Measurements from ENCODE around the gene HDAC11.
A peak's percentile ranks its signal among the peaks of the same experiment; 100 is the strongest.
"Not testable (repeated sequence)": the region's sequence is repeated elsewhere in the genome, so short reads cannot be mapped to it uniquely, and the experiment has no call there.

The HDAC11 gene, protein sequence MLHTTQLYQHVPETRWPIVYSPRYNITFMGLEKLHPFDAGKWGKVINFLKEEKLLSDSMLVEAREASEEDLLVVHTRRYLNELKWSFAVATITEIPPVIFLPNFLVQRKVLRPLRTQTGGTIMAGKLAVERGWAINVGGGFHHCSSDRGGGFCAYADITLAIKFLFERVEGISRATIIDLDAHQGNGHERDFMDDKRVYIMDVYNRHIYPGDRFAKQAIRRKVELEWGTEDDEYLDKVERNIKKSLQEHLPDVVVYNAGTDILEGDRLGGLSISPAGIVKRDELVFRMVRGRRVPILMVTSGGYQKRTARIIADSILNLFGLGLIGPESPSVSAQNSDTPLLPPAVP

DNA sequence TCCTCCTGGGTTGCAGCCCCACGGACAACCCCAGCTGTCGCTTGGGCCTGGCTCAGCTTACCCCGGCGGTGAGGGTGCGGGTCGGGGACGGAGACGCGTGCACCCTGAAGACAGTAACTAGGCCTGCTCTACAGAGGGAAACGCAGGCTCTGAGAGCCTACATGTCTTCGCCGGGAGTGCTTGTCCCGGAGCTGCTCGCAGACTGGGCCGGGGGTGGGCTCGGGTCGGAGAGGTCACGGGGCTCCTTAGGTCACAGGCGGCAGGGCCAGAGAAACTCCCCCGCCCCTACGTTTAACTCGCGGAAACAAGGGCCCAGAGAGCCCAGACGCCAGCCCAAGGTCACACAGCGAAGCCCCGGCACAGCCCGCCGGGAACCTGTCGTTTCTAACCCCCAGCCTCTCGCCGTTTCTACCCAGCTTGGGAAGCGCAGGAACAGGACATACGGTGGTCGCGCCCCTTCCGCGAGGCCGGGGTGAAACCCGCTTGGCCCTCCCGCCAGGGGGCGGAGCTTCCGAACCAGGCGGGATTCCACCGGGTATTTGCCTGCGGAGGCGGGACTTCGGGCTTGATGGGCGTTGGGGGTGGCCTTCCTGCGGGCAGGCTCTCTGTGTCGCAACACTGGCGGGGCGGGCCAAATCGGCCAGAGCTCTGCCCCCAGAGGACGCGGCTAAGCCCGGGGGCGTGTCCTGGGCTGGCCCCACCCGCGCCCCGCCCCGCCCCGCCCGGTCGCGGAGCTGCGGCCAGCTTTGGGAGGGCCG lies at the start of gene HDAC11:
Gene HDAC11 (plus strand): TSS at position 725 of the 758 bp plus-strand sequence. CDS start 42 bp downstream, outside the sequence.
- peak; percentile 94 to 98 (median 94) for DNase-seq (ENCODE audit: low read depth in 3 of 3)

DNA sequence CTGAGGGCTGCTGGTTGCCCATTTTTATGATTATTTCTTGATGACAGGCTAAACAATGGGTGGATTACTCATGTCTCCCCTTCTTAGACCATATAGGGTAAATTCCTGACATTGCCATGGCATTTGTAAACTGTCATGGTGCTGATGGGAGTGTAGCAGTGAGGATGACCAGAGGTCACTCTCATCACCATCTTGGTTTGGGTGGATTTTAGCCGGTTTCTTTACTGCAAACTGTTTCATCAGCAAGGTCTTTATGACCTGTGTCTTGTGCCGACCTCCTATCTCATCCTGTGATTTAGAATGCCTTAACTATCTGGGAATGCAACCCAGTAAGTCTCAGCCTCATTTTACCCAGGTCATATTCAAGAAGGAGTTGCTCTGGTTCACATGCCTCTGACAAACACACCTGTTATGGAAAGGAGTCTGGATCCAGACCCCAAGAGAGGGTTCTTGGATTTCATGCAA lies 49.7 kb upstream of the HDAC11 start:
- DNase-seq (ENCODE audit: low read depth in 3 of 3) = not testable (repeated sequence)

DNA sequence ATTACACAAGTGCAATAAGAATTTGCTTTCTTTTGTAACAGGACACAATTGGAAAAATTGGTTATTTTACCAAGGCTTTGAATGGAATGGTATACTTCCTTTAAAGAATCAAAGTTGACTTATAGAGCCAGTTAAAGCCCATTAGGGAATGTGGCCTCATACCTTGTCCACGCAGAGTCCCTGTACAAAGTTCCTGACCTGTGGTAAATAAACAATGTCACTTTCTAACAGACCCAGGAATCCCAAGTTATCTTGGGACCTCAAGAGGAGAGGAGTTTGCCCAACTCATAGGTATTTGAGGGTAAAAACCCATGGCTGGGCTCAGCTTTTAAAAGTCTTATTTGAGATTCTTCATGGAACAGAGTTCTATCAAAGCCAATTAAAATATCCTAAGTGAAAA lies 48.0 kb upstream of the HDAC11 start:
- DNase-seq (ENCODE audit: low read depth in 3 of 3) = no peak

DNA sequence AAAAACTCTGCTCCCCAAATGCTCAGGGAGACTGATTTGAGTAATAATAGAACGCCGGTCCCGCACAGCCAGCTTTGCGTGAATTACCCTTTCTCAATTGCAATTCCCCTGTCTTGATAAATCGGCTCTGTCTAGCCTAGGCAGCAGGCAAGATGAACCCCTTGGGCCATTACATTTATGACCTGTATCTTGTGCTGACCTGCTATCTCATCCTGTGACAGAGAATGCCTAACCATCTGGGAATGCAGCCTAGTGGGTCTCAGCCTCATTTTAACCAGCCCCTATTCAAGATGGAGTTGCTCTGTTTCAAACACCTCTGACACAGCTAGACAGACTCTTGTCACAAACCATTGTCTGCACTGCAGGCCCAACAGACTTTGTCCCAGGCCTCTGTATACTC lies 46.2 kb upstream of the HDAC11 start:
- DNase-seq (ENCODE audit: low read depth in 3 of 3) = no peak

DNA sequence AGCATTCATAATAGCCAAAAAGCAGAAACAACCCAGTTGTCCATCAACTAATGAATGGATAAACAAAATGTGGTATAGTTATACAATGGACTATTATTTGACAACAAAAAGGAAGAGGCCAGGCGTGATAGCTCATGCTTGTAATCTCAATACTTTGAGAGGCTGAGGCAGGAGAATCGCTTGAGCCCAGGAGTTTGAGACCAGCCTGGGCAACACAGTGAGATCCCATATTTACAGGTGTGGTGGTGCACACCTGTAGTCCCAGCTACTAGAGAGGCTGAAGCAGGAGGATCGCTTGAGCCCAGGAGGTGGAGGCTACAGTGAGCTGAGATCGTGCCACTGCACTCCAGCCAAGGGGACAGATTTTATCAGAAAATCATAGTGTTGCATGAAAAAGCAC lies 43.9 kb upstream of the HDAC11 start:
- DNase-seq (ENCODE audit: low read depth in 3 of 3) = not testable (repeated sequence)

DNA sequence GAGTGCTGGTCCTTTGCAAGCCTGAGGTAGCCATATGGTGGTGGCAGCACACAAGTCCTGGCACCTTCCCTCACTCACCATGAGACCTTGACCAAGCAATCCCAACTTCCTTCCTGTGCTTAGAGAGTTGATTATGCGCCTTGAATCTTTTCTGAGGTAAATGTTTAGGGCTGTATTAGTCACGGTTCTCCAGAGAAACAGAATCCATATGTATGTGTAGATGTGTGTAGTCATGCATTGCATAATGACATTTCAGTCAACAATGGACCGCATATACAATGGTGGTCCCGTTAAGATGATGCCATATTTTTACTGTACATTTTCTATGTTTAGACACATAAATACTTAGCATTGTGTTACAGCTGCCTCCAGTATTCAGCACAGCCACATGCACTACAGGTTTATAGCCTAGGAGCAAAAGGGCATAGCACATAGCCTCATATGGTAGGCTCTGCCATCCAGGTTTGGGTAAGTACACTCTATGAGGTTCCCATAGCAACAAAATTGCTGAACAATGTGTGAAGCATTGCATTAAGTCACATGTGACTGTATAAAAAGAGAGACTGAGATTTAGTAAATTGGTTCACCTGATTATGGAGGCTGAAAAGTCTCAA lies 39.8 kb upstream of the HDAC11 start:
- DNase-seq (ENCODE audit: low read depth in 3 of 3) = no peak

DNA sequence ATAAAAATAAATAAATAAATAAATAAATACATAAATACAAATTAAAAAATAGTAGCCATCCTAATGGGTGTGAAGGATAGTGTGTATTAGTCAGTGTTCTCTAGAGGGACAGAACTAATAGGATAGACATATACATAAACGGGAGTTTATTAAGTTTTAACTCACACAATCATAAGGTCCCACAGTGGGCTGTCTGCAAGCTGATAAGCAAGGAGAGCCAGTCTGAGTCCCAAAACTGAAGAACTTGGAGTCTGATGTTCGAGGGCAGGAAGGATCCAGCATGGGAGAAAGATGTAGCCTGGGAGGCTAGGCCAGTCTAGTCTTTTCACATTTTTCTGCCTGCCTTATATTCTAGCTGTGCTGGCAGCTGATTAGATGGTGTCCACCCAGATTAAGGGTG lies 37.2 kb upstream of the HDAC11 start:
- not testable (repeated sequence) for DNase-seq (ENCODE audit: low read depth in 3 of 3)

DNA sequence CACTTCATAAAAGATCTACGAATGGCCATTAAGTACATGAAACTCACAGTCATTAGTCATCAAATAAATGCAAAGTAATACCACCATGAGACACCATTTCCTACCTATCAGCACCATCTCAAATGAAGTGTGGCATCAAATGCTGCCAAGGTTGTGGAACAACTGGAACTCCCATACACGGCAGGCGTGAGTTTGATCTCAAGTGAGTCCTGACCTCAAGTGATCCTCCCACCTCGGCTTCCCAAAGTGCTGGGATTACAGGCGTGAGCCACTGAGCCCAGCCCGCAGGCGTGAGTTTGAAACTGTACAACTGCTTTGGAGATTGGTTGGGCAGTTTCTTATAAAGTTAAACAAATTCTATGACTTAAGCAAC lies 28.8 kb upstream of the HDAC11 start:
- peak; percentile 8 to 12 (median 10) for DNase-seq (ENCODE audit: low read depth in 3 of 3)

DNA sequence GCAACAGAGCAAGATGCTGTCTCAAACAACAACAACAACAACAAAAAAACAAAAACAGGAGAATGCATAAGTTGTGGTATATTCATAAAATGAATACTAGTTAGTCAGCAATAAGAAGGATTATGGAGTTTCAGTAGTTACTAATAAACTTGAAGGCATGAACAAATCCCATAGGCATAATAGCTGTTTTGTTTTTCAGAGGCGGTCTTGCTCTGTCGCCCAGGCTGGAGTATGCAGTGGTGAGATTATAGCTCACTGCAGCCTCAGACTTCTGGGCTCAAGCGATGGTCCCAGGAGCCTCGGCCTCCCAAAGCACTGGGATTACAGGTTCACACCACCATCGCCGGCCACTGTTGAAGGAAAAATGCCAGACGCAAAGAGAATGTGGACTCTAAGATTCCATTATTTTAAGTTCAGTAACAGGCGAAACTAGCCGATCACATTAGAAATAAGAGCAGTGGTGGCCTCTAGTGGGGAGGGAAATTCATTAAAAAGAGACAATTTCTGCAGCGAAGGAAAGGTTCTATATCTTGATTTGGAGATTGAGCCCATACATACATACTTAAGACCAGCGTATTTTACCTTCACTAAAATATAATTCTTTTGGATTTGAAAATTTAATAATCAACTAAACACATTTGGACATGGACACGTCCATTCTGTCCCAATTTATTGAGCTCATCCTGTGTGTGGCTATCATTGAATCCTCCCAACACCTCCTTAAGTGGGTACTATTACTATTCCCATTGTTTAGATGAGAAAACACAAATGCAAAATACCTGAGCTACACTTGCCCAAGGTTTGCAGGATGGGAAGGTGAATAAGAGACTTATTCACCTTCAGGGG lies 27.4 kb upstream of the HDAC11 start:
- DNase-seq (ENCODE audit: low read depth in 3 of 3) = peak in 2 of 3 experiments; percentile 16 to 24

DNA sequence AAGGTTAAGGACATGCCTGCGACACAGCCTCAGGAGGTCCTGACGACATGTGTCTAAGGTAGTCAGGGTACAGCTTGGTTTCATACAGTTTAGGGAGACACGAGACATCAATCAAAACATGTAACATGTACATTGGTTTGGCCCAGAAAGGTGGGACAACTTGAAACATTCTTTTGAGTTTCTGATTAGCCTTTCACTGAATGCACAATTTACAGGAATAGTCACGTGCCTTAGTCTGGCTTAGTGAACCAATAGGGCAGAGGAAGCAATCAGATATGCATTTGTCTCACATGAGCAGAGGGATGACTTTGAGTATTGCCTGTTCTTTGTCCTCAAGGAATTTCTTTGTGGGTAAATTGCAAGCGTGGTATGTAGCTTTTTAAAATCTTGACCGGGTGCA lies 24.5 kb upstream of the HDAC11 start:
- no peak for DNase-seq (ENCODE audit: low read depth in 3 of 3)

DNA sequence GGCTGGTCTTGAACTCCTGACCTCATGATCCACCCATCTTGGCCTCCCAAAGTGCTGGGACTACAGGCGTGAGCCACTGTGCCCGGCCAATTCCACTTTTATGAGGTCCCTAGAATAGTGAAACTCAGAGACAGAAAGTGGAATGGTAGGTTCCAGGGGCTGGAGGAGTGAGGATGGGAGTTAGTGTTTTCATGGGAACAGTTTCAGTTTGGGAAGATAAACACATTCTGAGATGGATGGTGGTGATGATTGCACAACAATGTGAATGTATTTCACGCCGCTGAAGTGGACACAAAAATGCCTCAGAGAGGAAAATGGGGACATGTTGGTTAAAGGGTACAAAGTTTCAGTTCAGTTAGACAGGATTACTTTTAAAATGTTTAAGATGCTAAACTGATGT lies 22.5 kb upstream of the HDAC11 start:
- DNase-seq (ENCODE audit: low read depth in 3 of 3) = no peak

DNA sequence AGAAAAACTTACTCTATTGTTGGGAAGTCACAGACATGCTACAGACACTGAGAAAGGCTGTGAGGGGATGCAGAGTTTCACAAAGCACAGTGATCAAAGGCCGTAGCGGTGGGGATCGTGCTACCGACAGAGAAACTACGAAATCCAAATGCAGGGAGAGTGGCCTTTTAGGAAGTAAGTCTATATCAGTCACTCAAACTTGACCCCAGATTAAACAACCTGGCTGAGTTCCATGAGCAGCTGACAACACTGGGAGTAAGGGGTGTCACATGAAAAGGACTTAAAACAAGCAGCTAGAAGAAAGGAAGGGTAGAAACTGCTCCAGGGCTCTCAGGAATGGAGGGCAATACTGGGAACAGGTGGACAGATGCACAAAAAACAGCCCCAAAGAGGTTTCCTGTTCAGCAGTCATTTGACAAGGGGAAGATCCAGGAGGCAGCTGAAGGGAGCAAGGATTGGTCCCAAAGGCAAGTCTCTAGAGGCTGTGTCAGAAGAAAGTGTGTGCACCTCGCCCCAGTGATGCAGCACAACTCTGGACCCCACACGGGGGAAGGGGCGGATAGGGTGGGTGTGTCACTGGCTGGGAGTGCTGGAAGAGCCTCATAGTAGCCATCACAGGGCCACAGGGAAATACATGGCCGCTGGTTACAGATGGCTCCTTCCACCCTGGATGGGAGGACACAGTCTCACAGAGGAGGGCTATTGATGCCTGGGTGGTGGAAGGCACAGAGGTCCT lies 20.3 kb upstream of the HDAC11 start:
- no peak for DNase-seq (ENCODE audit: low read depth in 3 of 3)

DNA sequence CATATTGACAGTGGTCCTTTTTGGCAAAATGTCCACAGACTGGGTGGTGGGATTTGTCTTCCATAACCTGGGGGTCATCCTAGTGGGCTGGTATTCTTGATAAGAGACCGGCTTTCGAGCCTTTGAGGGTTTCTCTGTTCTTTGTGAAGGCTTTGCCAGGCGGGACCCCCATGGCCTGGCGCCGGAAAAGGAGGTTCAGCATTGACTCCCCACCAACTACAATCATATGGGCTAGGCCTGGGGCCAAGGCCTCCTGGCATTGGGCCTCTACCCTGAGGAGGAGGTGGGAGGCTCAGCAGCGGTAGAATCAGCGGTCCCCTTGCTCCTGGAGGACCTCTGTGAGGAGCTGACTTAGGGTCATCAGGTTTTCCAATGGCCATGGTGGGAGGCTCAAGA lies 19.8 kb upstream of the HDAC11 start:
- DNase-seq (ENCODE audit: low read depth in 3 of 3) = no peak

DNA sequence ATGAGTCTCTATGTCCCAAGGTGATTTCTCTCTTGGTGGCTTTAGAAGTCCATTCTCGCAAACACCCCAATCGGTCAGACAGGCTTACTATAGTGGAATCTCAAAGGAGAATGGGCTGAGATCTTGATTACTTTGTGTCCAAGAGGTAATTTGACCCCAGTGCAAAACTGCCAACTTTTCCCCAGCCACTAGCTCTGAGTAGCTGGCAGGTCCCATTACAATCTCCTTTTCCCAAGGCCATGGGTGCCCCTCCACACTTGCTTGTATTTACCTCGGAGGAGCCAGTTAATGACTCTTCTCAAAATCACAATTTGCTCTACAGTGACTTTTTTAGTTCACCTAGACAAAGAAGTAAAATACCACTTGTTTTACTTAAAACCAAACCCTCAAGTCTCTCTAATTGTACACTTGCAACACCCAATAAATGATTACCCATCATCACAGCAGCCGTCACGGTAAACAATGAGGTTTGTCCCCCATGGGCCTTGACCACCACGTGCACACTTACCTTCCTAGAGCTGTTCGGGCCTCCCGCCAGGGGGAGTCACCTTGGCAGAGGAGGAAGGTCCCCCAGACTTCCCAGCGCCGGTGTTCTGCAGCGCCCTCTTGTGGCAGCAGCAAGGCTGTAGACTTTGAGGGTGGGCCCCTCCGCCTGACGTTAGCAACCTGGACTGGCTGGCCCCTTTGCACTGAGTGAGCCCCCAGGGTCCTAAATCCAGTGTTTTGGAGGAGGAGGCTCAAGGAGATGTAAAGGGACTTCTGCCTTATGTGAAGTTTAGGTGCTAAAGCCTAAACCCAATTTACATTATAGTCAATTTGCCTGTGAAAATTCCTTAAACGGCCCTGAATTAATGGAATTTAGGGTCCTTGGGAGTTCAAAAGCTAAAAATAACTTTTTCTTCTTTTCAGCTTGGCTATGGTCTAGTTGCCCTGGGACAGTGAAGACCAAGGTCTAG lies 18.7 kb upstream of the HDAC11 start:
- DNase-seq (ENCODE audit: low read depth in 3 of 3) = peak; percentile 51 to 74 (median 54)

DNA sequence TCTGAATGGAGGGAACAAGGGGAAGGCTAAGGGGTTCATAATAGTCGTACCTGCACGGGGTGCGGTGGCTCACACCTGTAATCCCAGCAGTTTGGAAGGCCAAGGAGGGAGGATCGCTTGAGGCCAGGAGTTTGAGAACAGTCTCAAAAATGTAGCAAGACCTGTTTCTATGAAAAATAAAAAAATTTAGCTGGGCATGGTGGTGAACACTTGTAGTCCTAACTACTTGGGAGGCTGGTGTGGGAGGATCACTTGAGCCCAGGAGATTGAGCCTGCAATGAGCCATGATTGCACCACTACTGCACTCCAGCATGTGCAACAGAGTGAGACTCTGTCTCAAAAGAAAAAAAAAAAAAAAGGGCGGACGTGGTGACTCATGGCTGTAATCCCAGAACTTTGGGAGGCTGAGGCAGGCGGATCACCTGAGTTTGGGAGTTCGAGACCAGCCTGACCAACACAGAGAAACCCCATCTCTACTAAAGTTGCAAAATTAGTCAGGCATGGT lies 17.9 kb upstream of the HDAC11 start:
- no peak for DNase-seq (ENCODE audit: low read depth in 3 of 3)

DNA sequence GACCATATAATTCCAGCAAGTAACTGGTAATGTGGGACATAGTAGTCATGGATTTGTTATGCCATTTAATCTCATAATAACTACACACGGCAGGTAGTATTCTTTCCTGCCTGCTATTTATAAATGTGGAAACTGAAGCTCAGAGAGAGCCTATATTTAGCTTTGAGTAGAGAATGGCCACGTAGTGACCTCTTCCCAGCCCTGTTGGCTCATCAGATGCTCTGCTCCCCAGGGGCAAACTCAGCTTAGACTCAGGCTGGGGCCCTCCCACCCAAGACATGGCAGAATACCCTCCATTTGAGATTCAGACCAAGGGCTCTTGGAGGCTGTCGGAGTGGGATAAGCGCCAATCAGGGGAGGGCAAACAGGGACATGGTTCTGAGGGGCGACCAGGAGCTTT lies 17.3 kb upstream of the HDAC11 start:
- no peak for DNase-seq (ENCODE audit: low read depth in 3 of 3)

DNA sequence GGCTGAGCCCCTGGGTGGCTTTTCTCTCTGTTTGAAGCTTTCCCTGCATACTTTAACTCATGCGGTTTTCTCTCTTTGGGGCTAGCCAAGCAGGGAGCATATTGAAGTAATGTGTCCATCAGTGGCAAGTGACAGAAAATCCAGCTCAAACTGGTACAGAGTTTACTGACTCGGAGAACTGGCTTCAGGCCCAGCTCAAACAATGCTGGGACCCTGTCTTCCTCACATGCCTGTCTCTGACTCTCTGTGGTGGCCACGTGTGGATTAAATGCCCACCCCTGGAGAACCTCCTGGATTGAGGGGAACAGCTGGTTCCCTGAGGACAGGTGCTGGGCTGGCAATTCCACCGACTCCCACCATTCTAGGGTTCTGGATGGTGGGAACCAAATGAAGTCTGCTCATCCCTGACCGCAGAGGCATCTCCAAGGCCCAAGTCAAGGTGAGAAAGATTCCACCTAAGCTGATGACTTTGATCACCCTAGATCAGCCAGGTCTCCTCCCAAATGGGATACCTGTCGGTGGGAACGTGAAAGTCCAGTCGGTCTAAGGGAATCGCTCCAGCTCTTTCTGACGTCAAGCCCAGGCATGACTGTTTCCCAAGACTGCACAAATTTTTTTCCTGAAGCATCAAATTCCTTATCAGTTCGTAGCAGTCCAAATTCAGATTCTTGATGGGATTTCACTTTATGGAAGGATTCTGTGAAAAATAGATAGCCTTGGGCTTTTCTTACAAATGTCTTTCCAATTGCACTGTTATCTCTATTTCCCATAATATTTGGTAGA lies 16.3 kb upstream of the HDAC11 start:
- DNase-seq (ENCODE audit: low read depth in 3 of 3) = no peak

DNA sequence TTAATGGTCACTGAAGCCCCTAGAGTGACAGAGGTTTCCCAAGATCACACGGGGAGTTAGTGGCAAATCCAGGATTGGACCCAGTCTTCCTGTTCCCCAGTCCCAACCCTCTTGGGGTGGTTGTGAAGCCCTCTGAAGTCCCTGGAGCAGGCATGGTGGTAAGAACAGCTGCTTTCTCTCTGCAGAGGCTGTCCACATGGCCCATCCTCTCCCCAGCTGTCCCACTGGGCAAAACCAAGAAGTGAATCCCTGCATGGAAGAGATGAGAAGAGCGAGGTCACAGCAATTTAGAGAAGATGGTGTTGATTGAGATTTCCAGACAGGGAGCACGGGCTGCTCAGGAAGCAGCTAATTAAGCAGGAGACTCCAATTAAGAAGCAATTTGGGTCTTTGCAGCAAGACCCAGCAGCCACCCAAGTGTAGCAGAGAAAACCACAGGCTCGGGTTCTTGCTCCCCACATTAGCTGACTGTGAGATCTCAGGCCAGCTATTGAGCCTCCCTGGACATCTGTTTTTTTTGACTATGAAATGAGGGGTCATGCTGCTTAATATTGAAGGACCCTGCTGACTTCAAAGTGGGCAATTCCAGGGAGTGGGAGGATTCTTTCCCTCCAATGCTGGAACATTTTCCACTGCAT lies 14.8 kb upstream of the HDAC11 start:
- DNase-seq (ENCODE audit: low read depth in 3 of 3) = no peak
